Loucy (cell line): ENCODE results near the gene DSCAM.

Experiments used
- H2AFZ ChIP-seq: fragments of 200-600 bp; sonication (generic); 2 replicates; pipeline ENCODE4 v1.6.0; 2016; ENCODE audit warnings: antibody characterized with exemption, mild to moderate bottlenecking, low read length, moderate library complexity
- H3F3A ChIP-seq: fragments of 200-600 bp; 2 replicates; pipeline ENCODE4 v1.6.0; 2016; ENCODE audit warnings: antibody characterized with exemption, low read depth, mild to moderate bottlenecking
- H3K27me3 ChIP-seq: fragments of 200-600 bp; sonication (generic); 2 replicates; pipeline ENCODE4 v1.6.1; 2014; ENCODE audit warnings: low read length, mild to moderate bottlenecking; ENCODE audit not compliant: insufficient read depth, poor library complexity, severe bottlenecking
- H3K36me3 ChIP-seq: fragments of 200-600 bp; sonication (generic); 2 replicates; pipeline ENCODE4 v1.6.1; 2016; ENCODE audit warnings: low read length; ENCODE audit not compliant: insufficient read depth
- H3K4me1 ChIP-seq: fragments of 200-600 bp; sonication (generic); 2 replicates; pipeline ENCODE4 v1.5.1; 2014; ENCODE audit warnings: low read length, mild to moderate bottlenecking; ENCODE audit not compliant: insufficient read depth, poor library complexity, severe bottlenecking
- H3K4me2 ChIP-seq: fragments of 200-600 bp; sonication (generic); 2 replicates; pipeline ENCODE4 v1.6.0; 2014; ENCODE audit warnings: antibody characterized with exemption, low read length, low read depth, mild to moderate bottlenecking; ENCODE audit not compliant: poor library complexity, severe bottlenecking
- H3K4me3 ChIP-seq: fragments of 200-600 bp; sonication (generic); 2 replicates; pipeline ENCODE4 v1.5.1; 2014; ENCODE audit warnings: low read length, mild to moderate bottlenecking, mixed read lengths; ENCODE audit not compliant: poor library complexity, severe bottlenecking
- H3K79me2 ChIP-seq: fragments of 200-600 bp; sonication (generic); 2 replicates; pipeline ENCODE4 v1.6.1; 2014; ENCODE audit warnings: low read length; ENCODE audit not compliant: insufficient read depth
- H3K9ac ChIP-seq: fragments of 200-600 bp; sonication (generic); 2 replicates; pipeline ENCODE4 v1.6.0; 2014; ENCODE audit warnings: mild to moderate bottlenecking, low read depth, low read length, moderate library complexity; ENCODE audit not compliant: poor library complexity, severe bottlenecking
- H3K9me2 ChIP-seq: fragments of 200-600 bp; sonication (generic); replicated peaks from 2 replicates; pipeline ENCODE4 v1.6.1; 2016; ENCODE audit warnings: low read depth, low read length, mixed read lengths
- H3K9me3 ChIP-seq: fragments of 200-600 bp; sonication (generic); 2 replicates; pipeline ENCODE4 v1.6.1; 2014; ENCODE audit warnings: mild to moderate bottlenecking, antibody characterized with exemption, low read length, low read depth; ENCODE audit not compliant: insufficient read depth
- H4K20me1 ChIP-seq: fragments of 200-600 bp; sonication (generic); 2 replicates; pipeline ENCODE4 v1.6.0; 2014; ENCODE audit warnings: antibody characterized with exemption, low read length, mild to moderate bottlenecking; ENCODE audit not compliant: insufficient read depth, poor library complexity, severe bottlenecking
- EZH2phosphoT487 ChIP-seq: fragments of 200-600 bp; IDR thresholded peaks from 2 replicates; pipeline ENCODE4 v1.6.1; 2018; ENCODE audit warnings: antibody characterized with exemption, mild to moderate bottlenecking, moderate library complexity, borderline replicate concordance
- TF ChIP-seq, protein P1 (sequence below): fragments of 200-600 bp; sonication (generic); conservative IDR thresholded peaks from 2 replicates; pipeline ENCODE4 v1.5.1; 2014; ENCODE audit warnings: mild to moderate bottlenecking, antibody characterized with exemption, low read length

The DSCAM gene

DNA sequence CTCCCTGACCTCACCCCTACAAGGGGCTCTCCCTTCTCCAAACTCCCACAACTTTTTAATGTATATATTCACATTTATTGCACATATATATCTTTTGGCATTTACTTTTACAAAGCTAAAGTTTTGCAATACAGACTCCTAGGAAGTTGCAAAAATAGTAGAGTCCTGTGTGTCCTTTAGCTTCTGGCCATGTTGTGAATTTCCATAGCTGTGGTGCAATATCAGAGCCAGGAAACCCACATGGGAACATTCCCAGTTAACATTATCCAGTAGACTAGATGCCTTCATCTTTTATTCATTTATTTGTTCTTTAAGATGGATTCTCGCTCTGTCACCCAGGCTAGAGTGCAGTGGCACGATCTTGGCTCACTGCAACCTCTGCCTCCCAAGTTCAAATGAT, 636.7 kb downstream of the DSCAM start:
- H3K4me3 ChIP-seq: no peak overlapping the region
- no peaks in the 10 kb centered on the region for H3K4me1 ChIP-seq
- no peaks in the 10 kb centered on the region for H3K79me2 ChIP-seq
- no peaks in the 10 kb centered on the region for H3K27me3 ChIP-seq
- no peaks in the 10 kb centered on the region for H3K9me2 ChIP-seq
- H3K36me3 ChIP-seq: no peaks in the 10 kb centered on the region
- no peaks in the 10 kb centered on the region for H4K20me1 ChIP-seq
- H2AFZ ChIP-seq: no peak overlapping the region
- H3F3A ChIP-seq: no peaks in the 10 kb centered on the region
- H3K9me3 ChIP-seq: no peaks in the 10 kb centered on the region; the same call in 1 of the 2 replicates
- no peak for TF ChIP-seq EZH2phosphoT487
- no peak overlapping the region for H3K4me2 ChIP-seq
- no peak overlapping the region for H3K9ac ChIP-seq

- Histone ChIP-seq H3K4me1 (no peaks in the 10 kb centered on the region), H3K36me3 (no peaks in the 10 kb centered on the region), H3F3A (no peaks in the 10 kb centered on the region), H4K20me1 (no peaks in the 10 kb centered on the region), H3K27me3 (no peaks in the 10 kb centered on the region), H2AFZ (no peak overlapping the region), H3K4me2 (no peak overlapping the region), H3K79me2 (no peaks in the 10 kb centered on the region), H3K9ac (no peak overlapping the region), H3K9me3 (no peaks in the 10 kb centered on the region; the same call in 1 of the 2 replicates), H3K9me2 (no peaks in the 10 kb centered on the region), H3K4me3 (no peak overlapping the region)
- TF ChIP-seq, protein P1, sequence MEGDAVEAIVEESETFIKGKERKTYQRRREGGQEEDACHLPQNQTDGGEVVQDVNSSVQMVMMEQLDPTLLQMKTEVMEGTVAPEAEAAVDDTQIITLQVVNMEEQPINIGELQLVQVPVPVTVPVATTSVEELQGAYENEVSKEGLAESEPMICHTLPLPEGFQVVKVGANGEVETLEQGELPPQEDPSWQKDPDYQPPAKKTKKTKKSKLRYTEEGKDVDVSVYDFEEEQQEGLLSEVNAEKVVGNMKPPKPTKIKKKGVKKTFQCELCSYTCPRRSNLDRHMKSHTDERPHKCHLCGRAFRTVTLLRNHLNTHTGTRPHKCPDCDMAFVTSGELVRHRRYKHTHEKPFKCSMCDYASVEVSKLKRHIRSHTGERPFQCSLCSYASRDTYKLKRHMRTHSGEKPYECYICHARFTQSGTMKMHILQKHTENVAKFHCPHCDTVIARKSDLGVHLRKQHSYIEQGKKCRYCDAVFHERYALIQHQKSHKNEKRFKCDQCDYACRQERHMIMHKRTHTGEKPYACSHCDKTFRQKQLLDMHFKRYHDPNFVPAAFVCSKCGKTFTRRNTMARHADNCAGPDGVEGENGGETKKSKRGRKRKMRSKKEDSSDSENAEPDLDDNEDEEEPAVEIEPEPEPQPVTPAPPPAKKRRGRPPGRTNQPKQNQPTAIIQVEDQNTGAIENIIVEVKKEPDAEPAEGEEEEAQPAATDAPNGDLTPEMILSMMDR: no peak
- no peak for TF ChIP-seq EZH2phosphoT487
Observed at GRCh38 chr21:40208948-40209345, 638.0 kb downstream of the DSCAM start.

DNA sequence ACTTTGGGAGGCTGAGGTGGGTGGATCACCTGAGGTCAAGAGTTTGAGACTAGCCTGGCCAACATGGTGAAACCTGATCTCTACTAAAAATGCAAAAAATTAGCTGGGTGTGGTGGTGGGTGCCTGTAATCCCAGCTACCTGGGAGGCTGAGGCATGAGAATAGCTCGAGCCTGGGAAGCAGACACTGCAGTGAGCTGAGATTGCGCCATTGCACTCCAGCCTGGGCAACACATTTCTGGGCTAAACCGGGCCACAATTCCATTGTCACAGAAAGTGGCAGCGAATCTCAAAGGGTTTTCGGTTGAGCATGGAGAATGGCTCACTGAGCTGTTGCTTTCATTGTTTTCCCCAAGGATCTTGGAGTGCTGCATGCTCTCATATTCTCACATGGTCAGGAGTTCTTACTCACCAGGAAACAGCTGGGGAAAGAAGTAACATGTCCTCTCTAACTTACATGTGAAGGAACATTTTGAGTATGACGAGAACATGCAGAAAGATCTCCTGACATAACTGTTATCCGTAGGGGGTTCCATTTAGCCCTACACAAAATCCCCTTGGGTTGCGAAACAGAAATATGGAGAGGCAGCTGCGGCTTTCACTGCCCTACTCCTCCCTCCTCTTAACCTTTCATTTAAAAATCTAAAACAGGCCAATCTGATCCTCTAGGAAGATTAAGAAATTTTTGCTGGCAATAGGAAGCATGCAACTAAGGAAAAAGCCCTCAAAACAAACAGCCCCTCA, 638.6 kb downstream of the DSCAM start:
- no peak overlapping the region for H3K4me2 ChIP-seq
- no peak for TF ChIP-seq EZH2phosphoT487
- TF ChIP-seq, protein P1: no peak

DNA sequence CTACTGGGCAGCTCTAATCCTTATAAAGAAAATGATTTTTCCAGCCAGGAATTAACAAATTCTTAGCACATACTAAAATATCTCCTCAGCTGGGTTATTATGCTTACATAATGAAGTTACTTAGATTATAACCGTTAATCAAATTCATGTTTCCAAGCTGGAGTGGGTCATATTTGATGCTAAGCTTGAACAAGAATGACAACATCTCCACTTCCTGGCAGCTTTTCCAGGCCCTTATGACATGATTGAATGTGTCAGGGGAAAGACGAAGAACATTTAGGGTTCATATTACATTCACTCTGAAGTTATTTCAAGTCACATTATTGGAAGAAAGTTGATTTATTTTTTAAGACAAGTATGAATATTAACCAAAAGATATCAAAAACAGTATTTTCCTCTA, 646.0 kb downstream of the DSCAM start:
- H3K9ac ChIP-seq: no peak overlapping the region
- no peak overlapping the region for H2AFZ ChIP-seq
- no peak for TF ChIP-seq EZH2phosphoT487
- TF ChIP-seq, protein P1: no peak
- no peaks in the 10 kb centered on the region for H3K27me3 ChIP-seq
- no peaks in the 10 kb centered on the region for H4K20me1 ChIP-seq
- no peaks in the 10 kb centered on the region for H3K36me3 ChIP-seq
- no peak overlapping the region for H3K4me3 ChIP-seq
- H3K4me1 ChIP-seq: no peaks in the 10 kb centered on the region
- peaks cover 8% of the 10 kb centered on the region; the same call in 1 of the 2 replicates for H3K9me3 ChIP-seq
- no peaks in the 10 kb centered on the region for H3F3A ChIP-seq
- H3K4me2 ChIP-seq: no peak overlapping the region
- no peaks in the 10 kb centered on the region for H3K9me2 ChIP-seq
- no peaks in the 10 kb centered on the region for H3K79me2 ChIP-seq

More for the DNA sequence above, 638.6 kb downstream of the DSCAM start:
- Histone ChIP-seq H3K9me3 (no peaks in the 10 kb centered on the region), H4K20me1 (no peaks in the 10 kb centered on the region), H2AFZ (no peak overlapping the region), H3K9me2 (no peaks in the 10 kb centered on the region), H3K27me3 (no peaks in the 10 kb centered on the region), H3K79me2 (no peaks in the 10 kb centered on the region), H3F3A (no peaks in the 10 kb centered on the region), H3K4me1 (no peaks in the 10 kb centered on the region), H3K9ac (no peak overlapping the region), H3K36me3 (no peaks in the 10 kb centered on the region), H3K4me3 (no peak overlapping the region)
